ENCODE measurements around the gene GDI1. TPM values are rescaled to one million over a fixed set of nuclear protein-coding genes. Genes with fewer than 3 reads are reported as not detected.

Gene GDI1
- total and polyA plus RNA-seq, 10 of the 15 experiments (the other 5 are each of a cell fraction or from before 2014, with no cell fraction given) = 0.92 to 102 (median 49.6) TPM

- in situ Hi-C loops (cut with MboI) = no loop called here
- FAIRE-seq (peak; percentile 81), DNase-seq (ENCODE audit: low read depth, low spot score) (peak; percentile 67)
- TF ChIP-seq NR2F1 (conservative IDR thresholded peaks at IDR 0.05) (peak; percentile 70), NKRF (conservative IDR thresholded peaks at IDR 0.05) (peak; percentile 39; the same call in 1 of the 2 replicates), ZBTB33 (IDR thresholded peaks at IDR 0.05) (no peak), ZNF592 (IDR thresholded peaks at IDR 0.05) (no peak), BACH1 (IDR thresholded peaks at IDR 0.05; ENCODE audit: borderline replicate concordance) (peak; percentile 61; the same call in 1 of the 2 replicates), NFYB (IDR thresholded peaks at IDR 0.05; ENCODE audit: insufficient read depth, low read depth, low read length) (0 out of 2 replicates have a peak, but pooled peaks have one; percentile 27), MLLT1 (IDR thresholded peaks at IDR 0.05) (no peak), LARP7 (IDR thresholded peaks at IDR 0.05) (peak; percentile 54), NR2C2 (IDR thresholded peaks at IDR 0.05; ENCODE audit: borderline replicate concordance, control insufficient read depth, insufficient read length, low read depth) (no peak), FOXK2 (IDR thresholded peaks at IDR 0.05) (no peak), SMARCA5 (IDR thresholded peaks at IDR 0.05) (0 out of 2 replicates have a peak, but pooled peaks have one; percentile 25), PML (IDR thresholded peaks at IDR 0.05; ENCODE audit: low read length) (peak; percentile 57; the same call in 1 of the 2 replicates), TAF1 (IDR thresholded peaks at IDR 0.05; ENCODE audit: borderline replicate concordance, low read depth, low read length) (peak; percentile 87)
Measured at GRCh38 chrX:154490414-154491083, 53.6 kb downstream of the GDI1 start, which contains the start of gene SLC10A3. Gene SLC10A3 (minus strand): TSS chrX:154490629. CDS start chrX:154488940, 1,689 bp downstream.

More at GRCh38 chrX:154490414-154491083, 53.6 kb downstream of the GDI1 start, which contains the start of gene SLC10A3:
- peak within 1 kb of the TSS; percentile 80 for H3K9ac ChIP-seq (ENCODE audit: control insufficient read depth, insufficient read depth, low read length)
- WGBS (ENCODE audit: insufficient coverage, insufficient replicate concordance, low lambda C conversion rate, missing lambda C conversion rate) = 35% methylated on average over 51 of the region's 71 CpGs
- H3K36me3 ChIP-seq (ENCODE audit: control insufficient read depth in 2 of 2, insufficient read depth in 2 of 2, low read length in 1 of 2) = peaks cover 0 to 2% of the 10 kb centered on the region in 2 experiments; a peak in 1 of 4 replicates
- peaks cover under 1% of the 10 kb centered on the region; the same call in 1 of the 2 replicates for H3K4me1 ChIP-seq (ENCODE audit: control insufficient read depth, insufficient read depth, low read length)
- no TSS peak for BruUV-seq (replicated peaks)
- no peaks in the 10 kb centered on the region; the same call in 2 of the 3 replicates for H3K9me3 ChIP-seq (replicated peaks; ENCODE audit: control insufficient read depth, insufficient read depth, low read length)
- ChIA-PET SMC1A (ENCODE audit: uncharacterized antibody, unreplicated experiment) (interaction anchor here (0.9 to 2.2 kb wide), 5 partner anchors 9 to 117 kb away, joined by 3 to 7 read pairs (median 4); partner anchors contain the start of genes ATP6AP1 and FAM3A), RAD21 (ENCODE audit: unreplicated experiment) (interaction anchor here (0.6 to 1.9 kb wide), 9 partner anchors 12 to 117 kb away, joined by 3 to 7 read pairs (median 5); partner anchors contain the start of genes FAM3A, LAGE3 and RPL10), CTCF (interaction anchor here (1.0 to 2.4 kb wide), 3 partner anchors 9 to 37 kb away, joined by 3 to 13 read pairs (median 5); no protein-coding TSS in a partner anchor), POLR2A (interaction anchor here (0.6 to 3.3 kb wide), 15 partner anchors 9 to 121 kb away, joined by 3 to 14 read pairs (median 4); partner anchors contain the start of genes EMD, FAM3A and RPL10)
- H3K79me2 ChIP-seq (ENCODE audit: control insufficient read depth, insufficient read depth, low read length) = peaks cover 10% of the 10 kb centered on the region
- H3K4me3 ChIP-seq = peak within 1 kb of the TSS; percentile 74
- H2AFZ ChIP-seq (ENCODE audit: control insufficient read depth, low read depth, low read length) = peak within 1 kb of the TSS; percentile 77
- intact Hi-C loops (cut with micrococcal nuclease; ENCODE audit: unreplicated experiment) = loop anchor here (1.0 kb wide), 1 partner anchor 37 kb away; no protein-coding TSS in a partner anchor
- H4K20me1 ChIP-seq (ENCODE audit: control insufficient read depth, insufficient read depth) = no peaks in the 10 kb centered on the region
- peak within 1 kb of the TSS; percentile 84 for H3K4me2 ChIP-seq (ENCODE audit: control insufficient read depth, insufficient read depth)
- peak; percentile 91 for ATAC-seq
- no peaks in the 10 kb centered on the region for H3K27me3 ChIP-seq (replicated peaks in 1 of 2; ENCODE audit: control insufficient read depth in 2 of 2, insufficient read depth in 2 of 2, low read length in 1 of 2)
- H3K27ac ChIP-seq (ENCODE audit: control insufficient read depth, insufficient read depth) = peak within 1 kb of the TSS; percentile 76
